K562 (cell line): Measurements from ENCODE around the gene CCDC196. TPM values are rescaled to one million over a fixed set of nuclear protein-coding genes. Genes with fewer than 3 reads are reported as not detected.

Source experiments
- ATAC-seq: fragments of 200-7000 bp; cut with Tn5 transposase; 3 replicates; pipeline ENCODE4 v1.9.1; 2020; ENCODE audit warnings: moderate library complexity
- BruUV-seq: library from RNA; stranded (reverse); fragments of 400-500 nt; replicated peaks from 2 replicates; lab custom pipeline; 2021; lab: Mats Ljungman, UMichigan
- CTCF ChIA-PET: fragments of 300-600 bp; formaldehyde crosslinking; extraction: SDS; loops from one replicate; lab custom pipeline; 2021; ENCODE audit warnings: low intra/inter-chr PET ratio; lab: Yijun Ruan, JAX
- POLR2A ChIA-PET: fragments of 300-600, 350-650 bp; sonication (Branson Sonifier 250); formaldehyde crosslinking; extraction: SDS; loops from one replicate; lab custom pipeline; 2021; ENCODE audit warnings: antibody characterized with exemption, inconsistent platforms; lab: Yijun Ruan, JAX
- DNase-seq, 4 experiments: peaks; one replicate each; pipeline versions ENCODE4 v3.0.0 to v3.0.0-alpha.2; 2011 to 2018; ENCODE audit warnings: low spot score in 3 of 4, mixed read lengths in 3 of 4; ENCODE audit errors: extremely low read depth in 1 of 4
- FAIRE-seq: peaks from 2 replicates; lab custom pipeline; 2011; peaks lifted over from hg19 to GRCh38; lab: Jason Lieb, UNC
- H2AFZ ChIP-seq: 2 replicates; pipeline ENCODE4 v1.6.0; 2011; ENCODE audit warnings: low read depth, low read length, control low read depth, inconsistent platforms
- H3K27ac ChIP-seq: fragments of 200-600 bp; 3 replicates; pipeline ENCODE4 v1.8.0; 2011; ENCODE audit warnings: low read depth, mild to moderate bottlenecking, control low read depth, inconsistent platforms, low read length, moderate library complexity, mixed read lengths; ENCODE audit errors: extremely low read depth
- H3K27me3 ChIP-seq, 2 experiments: fragments of 300-600 bp in 1 of 2; 2 replicates in 1 of 2; 3 replicates in 1 of 2; pipeline versions ENCODE4 v1.6.0 to v1.8.0; 2011; ENCODE audit warnings: inconsistent platforms in 2 of 2, low read length in 2 of 2, mild to moderate bottlenecking in 1 of 2, mixed read lengths in 1 of 2, moderate library complexity in 1 of 2; ENCODE audit not compliant: control insufficient read depth in 2 of 2, insufficient read depth in 2 of 2
- H3K36me3 ChIP-seq: fragments of 300-600 bp; 3 replicates; pipeline ENCODE4 v1.8.0; 2011; ENCODE audit warnings: mild to moderate bottlenecking, low read length, inconsistent platforms; ENCODE audit not compliant: control insufficient read depth, insufficient read depth
- H3K4me1 ChIP-seq, 2 experiments: fragments of 200-600 bp in 1 of 2; replicated peaks in 1 of 2; 2 replicates in 1 of 2; 3 replicates in 1 of 2; pipeline versions ENCODE4 v1.5.1 to v1.8.0; 2011; ENCODE audit warnings: inconsistent platforms in 2 of 2, low read length in 2 of 2, mild to moderate bottlenecking in 1 of 2, mixed read lengths in 1 of 2, moderate library complexity in 1 of 2; ENCODE audit not compliant: control insufficient read depth in 2 of 2, insufficient read depth in 2 of 2
- H3K4me2 ChIP-seq: 2 replicates; pipeline ENCODE4 v1.6.1; 2011; ENCODE audit warnings: low read length, control low read depth, inconsistent platforms, mixed read lengths; ENCODE audit not compliant: insufficient read depth
- H3K4me3 ChIP-seq: fragments of 200-600 bp; sonication (generic), shearing (Covaris generic); 2 replicates; pipeline ENCODE4 v1.5.1; 2016; ENCODE audit warnings: control low read depth, inconsistent platforms
- H3K79me2 ChIP-seq: fragments of 200-600 bp; 3 replicates; pipeline ENCODE4 v1.8.0; 2011; ENCODE audit warnings: low read length, inconsistent platforms; ENCODE audit not compliant: control insufficient read depth, insufficient read depth
- H3K9ac ChIP-seq, 2 experiments: 2 replicates each; pipeline versions ENCODE4 v1.6.0 to v1.6.1; 2011; ENCODE audit warnings: low read depth in 2 of 2, low read length in 2 of 2, control low read depth in 1 of 2, inconsistent platforms in 1 of 2, mild to moderate bottlenecking in 1 of 2, mixed read lengths in 1 of 2; ENCODE audit not compliant: insufficient read depth in 1 of 2
- H3K9me1 ChIP-seq: one replicate; pipeline ENCODE4 v1.6.0; 2011; ENCODE audit warnings: inconsistent platforms, mild to moderate bottlenecking, low read length, moderate library complexity; ENCODE audit not compliant: control insufficient read depth, insufficient read depth
- H3K9me3 ChIP-seq: replicated peaks from 2 replicates; pipeline ENCODE4 v1.5.1; 2011; ENCODE audit warnings: low read depth, low read length, inconsistent platforms; ENCODE audit not compliant: control insufficient read depth, insufficient read depth
- H4K20me1 ChIP-seq: replicated peaks from 2 replicates; pipeline ENCODE4 v1.6.1; 2011; ENCODE audit warnings: low read length, inconsistent platforms, mixed read lengths; ENCODE audit not compliant: control insufficient read depth, insufficient read depth
- ATF2 ChIP-seq: sonication (generic); formaldehyde crosslinking; IDR thresholded peaks from 2 replicates; pipeline ENCODE4 v1.8.1; 2022; ENCODE audit warnings: missing genetic modification reagents
- FOXK1 ChIP-seq: sonication (generic); formaldehyde crosslinking; IDR thresholded peaks from 2 replicates; pipeline ENCODE4 v1.8.0; 2022; ENCODE audit warnings: missing genetic modification reagents, mild to moderate bottlenecking, borderline replicate concordance
- HMGN3 ChIP-seq: IDR thresholded peaks from 2 replicates; pipeline ENCODE4 v1.6.1; 2011; ENCODE audit warnings: borderline replicate concordance, low read depth, mild to moderate bottlenecking, mixed read lengths, low read length; ENCODE audit not compliant: insufficient read length; ENCODE audit errors: extremely low read depth
- SREBF2 ChIP-seq: sonication (generic); formaldehyde crosslinking; IDR thresholded peaks from 2 replicates; pipeline ENCODE4 v1.4.0; 2020; ENCODE audit warnings: mild to moderate bottlenecking, missing genetic modification reagents
- ZFX ChIP-seq: sonication (generic); formaldehyde crosslinking; IDR thresholded peaks from 2 replicates; pipeline ENCODE4 v1.8.0; 2022; ENCODE audit warnings: mild to moderate bottlenecking, missing genetic modification reagents, moderate library complexity
- WGBS: fragments of 100-300 bp; shearing (Covaris generic); methylation state at CpG from one replicate; pipeline ENCODE4 v1.1.6; 2016; ENCODE audit warnings: low coverage, mixed read lengths; ENCODE audit not compliant: insufficient coverage; ENCODE audit errors: missing lambda C conversion rate; 5-methylcytosine and 5-hydroxymethylcytosine counted together
- in situ Hi-C: fragments of 300-500 bp; cut with MboI; formaldehyde crosslinking; loops from 4 replicates; pipeline ENCODE4 v1.15.0; 2018; ENCODE audit warnings: inconsistent platforms, mixed read lengths
- intact Hi-C: fragments of 100-400 bp; cut with micrococcal nuclease; formaldehyde crosslinking; loops from 2 replicates; pipeline ENCODE4 v1.14.2; 2022
- polyA plus RNA-seq, 8 experiments: library from polyadenylated mRNA; depleted of rRNA in 4 of 8; stranded (reverse) in 5 of 8; unstranded in 3 of 8; fragments of >200 nt; fragmentation: Nextera tagmentation in 2 of 8; fragmentation: Illumina TruSeq in 1 of 8; extraction: Ambion mirVana in 2 of 8; extraction: Trizol in 1 of 8; gene quantifications; 2 replicates each; pipeline versions ENCODE4 v1.2.1 to v1.2.3, GENCODE V29; 2011 to 2014; ENCODE audit warnings: inconsistent platforms in 1 of 8, missing spikeins in 1 of 8
- total RNA-seq, 7 experiments: library from RNA; depleted of rRNA in 6 of 7; stranded (reverse); fragments of >200 nt in 6 of 7; fragmentation: Illumina TruSeq in 2 of 7; extraction: Trizol in 2 of 7; gene quantifications; 2 replicates each; pipeline versions ENCODE4 v1.2.1 to v1.2.3, GENCODE V29; 2011 to 2021; ENCODE audit warnings: low replicate concordance in 1 of 7

CCDC196 gene
- total and polyA plus RNA-seq, 9 of the 15 experiments (the other 6 are each of a cell fraction or from before 2014, with no cell fraction given): not detected

- Histone ChIP-seq H3K4me2 (no peak overlapping the region), H3K79me2 (no peaks in the 10 kb centered on the region), H3K9ac (no peak overlapping the region), H3K4me3 (no peak overlapping the region), H3K9me1 (no peaks in the 10 kb centered on the region), H4K20me1 (no peaks in the 10 kb centered on the region), H3K27ac (no peak overlapping the region), H3K9me3 (no peaks in the 10 kb centered on the region; the same call in 1 of the 2 replicates), H3K36me3 (no peaks in the 10 kb centered on the region), H3K27me3 (no peaks in the 10 kb centered on the region), H2AFZ (no peak overlapping the region), H3K4me1 (peaks cover 0 to 6% of the 10 kb centered on the region in 2 experiments; a peak in 2 of 5 replicates)
- 43% methylated on average over 2 of the region's 2 CpGs for WGBS
- intact Hi-C loops (no loop called here), in situ Hi-C loops (no loop called here)
- DNase-seq (no peak), ATAC-seq (no peak), FAIRE-seq (no peak)
- no peak for TF ChIP-seq HMGN3
- TF ChIP-seq FOXK1 (CRISPR knock-in tag): no peak
- no peak for TF ChIP-seq SREBF2 (CRISPR knock-in tag)
- no peak for TF ChIP-seq ZFX (CRISPR knock-in tag)
- no peak for TF ChIP-seq ATF2
- POLR2A ChIA-PET: no interaction called here
- BruUV-seq: no TSS peak
- CTCF ChIA-PET: no interaction called here
Measured at GRCh38 chr14:66473223-66473622, 12.9 kb upstream of the CCDC196 start.
